GM19324 (cell line): ENCODE results near the gene RHOT2.

Experiments used
- ATAC-seq: cut with Tn5 transposase; IDR thresholded peaks from one replicate; pipeline ENCODE4 v1.9.1; 2021; ENCODE audit warnings: mild to moderate bottlenecking, moderate library complexity; ENCODE audit not compliant: unreplicated experiment, low FRiP score

Gene RHOT2

DNA sequence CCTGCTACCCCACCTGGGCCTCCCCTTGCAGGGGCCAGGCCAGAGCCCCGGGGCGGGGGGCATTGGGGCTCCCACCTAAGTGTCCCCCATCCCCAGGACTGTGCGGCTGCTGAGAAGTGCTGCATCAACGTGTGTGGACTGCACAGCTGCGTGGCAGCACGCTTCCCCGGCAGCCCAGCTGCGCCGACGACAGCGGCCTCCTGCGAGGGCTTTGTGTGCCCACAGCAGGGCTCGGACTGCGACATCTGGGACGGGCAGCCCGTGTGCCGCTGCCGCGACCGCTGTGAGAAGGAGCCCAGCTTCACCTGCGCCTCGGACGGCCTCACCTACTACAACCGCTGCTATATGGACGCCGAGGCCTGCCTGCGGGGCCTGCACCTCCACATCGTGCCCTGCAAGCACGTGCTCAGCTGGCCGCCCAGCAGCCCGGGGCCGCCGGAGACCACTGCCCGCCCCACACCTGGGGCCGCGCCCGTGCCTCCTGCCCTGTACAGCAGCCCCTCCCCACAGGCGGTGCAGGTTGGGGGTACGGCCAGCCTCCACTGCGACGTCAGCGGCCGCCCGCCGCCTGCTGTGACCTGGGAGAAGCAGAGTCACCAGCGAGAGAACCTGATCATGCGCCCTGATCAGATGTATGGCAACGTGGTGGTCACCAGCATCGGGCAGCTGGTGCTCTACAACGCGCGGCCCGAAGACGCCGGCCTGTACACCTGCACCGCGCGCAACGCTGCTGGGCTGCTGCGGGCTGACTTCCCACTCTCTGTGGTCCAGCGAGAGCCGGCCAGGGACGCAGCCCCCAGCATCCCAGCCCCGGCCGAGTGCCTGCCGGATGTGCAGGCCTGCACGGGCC lies 35.2 kb upstream of the RHOT2 start:
- no peak for ATAC-seq

DNA sequence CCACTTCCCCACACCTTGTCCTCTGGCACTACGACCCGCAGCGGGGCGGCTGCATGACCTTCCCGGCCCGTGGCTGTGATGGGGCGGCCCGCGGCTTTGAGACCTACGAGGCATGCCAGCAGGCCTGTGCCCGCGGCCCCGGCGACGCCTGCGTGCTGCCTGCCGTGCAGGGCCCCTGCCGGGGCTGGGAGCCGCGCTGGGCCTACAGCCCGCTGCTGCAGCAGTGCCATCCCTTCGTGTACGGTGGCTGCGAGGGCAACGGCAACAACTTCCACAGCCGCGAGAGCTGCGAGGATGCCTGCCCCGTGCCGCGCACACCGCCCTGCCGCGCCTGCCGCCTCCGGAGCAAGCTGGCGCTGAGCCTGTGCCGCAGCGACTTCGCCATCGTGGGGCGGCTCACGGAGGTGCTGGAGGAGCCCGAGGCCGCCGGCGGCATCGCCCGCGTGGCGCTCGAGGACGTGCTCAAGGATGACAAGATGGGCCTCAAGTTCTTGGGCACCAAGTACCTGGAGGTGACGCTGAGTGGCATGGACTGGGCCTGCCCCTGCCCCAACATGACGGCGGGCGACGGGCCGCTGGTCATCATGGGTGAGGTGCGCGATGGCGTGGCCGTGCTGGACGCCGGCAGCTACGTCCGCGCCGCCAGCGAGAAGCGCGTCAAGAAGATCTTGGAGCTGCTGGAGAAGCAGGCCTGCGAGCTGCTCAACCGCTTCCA lies 34.4 kb upstream of the RHOT2 start:
- no peak for ATAC-seq

DNA sequence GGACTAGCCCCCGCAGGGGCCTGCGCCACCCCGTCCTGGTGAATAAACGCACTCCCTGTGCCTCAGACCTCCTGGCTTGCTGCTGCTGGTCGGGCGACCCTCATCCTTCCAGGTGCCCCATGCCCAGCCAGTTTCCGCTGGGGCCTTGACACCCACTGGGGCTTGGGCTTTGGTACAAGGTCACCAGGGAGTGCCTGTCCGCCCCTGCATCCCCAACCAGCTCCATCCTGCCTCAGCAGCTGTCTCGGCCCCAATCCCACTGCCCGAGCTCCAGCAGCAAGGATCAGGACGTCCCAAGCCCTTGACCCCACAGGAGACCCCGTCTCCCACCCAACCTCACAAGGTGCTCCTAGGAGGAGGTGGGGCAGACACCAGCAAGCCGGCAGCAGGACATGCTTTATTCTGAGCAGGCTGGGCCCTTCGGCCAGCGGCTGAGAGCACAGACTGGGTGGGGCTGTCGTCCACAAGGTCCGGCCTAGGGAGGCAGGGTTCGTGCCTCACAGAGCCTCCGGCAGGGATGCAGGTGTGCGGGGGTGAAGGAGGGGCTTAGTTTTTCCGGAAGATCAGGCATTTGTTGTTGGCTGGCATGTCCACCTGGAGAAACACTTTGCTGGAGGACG lies 33.8 kb upstream of the RHOT2 start:
- ATAC-seq, result no peak

GRCh38 chr16:634996-635395 lies 32.9 kb upstream of the RHOT2 start:
- ATAC-seq, result no peak

- ATAC-seq, result no peak
Measured at GRCh38 chr16:635573-636205, 32.2 kb upstream of the RHOT2 start.

DNA sequence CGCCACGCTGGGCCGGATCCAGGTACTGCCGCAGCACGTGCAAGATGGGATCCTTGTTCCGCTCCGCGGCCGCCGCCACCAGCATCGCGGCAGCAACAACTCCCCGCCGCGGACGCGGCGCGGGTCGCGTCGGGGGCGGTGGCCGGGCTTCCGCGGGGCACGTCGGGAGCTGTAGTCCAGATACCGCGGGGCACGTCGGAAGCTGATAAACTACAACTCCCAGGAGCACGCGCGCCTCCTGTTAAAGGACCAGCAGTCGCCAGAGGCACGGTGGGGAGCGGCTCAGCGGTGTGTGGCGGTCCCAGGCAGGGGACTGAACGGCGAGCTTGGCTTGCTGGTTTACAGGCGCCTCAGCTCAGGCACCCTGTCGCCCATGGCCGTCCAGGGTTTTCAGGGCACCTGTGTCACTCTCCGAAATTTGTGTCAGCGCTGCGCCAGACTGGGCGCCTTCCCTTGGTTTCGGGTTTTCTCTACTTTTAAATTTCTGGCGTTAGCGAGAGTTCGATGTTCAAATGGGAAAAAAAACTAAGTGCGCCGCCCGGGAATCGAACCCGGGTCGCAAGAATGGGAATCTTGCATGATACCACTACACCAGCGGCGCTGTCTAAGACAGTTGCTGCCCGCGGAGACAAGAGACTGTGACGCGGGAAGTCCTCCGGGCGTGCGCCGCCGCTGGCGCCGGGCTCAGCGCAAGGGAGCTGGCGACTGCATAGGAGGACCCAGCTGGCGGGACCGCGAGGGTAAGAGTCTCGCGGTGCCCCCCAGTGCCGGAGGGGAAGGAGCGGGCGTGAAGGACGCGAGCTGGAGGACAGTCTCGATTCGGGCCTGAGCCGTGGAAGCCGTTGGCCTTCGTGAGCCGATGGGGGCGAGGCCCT lies 31.5 kb upstream of the RHOT2 start, which contains the start of gene METTL26:
METTL26 (minus strand) TSS at position 100 of the 875 bp plus-strand sequence; CDS start at position 85, 15 bp downstream.
- peak; percentile 70 for ATAC-seq

DNA sequence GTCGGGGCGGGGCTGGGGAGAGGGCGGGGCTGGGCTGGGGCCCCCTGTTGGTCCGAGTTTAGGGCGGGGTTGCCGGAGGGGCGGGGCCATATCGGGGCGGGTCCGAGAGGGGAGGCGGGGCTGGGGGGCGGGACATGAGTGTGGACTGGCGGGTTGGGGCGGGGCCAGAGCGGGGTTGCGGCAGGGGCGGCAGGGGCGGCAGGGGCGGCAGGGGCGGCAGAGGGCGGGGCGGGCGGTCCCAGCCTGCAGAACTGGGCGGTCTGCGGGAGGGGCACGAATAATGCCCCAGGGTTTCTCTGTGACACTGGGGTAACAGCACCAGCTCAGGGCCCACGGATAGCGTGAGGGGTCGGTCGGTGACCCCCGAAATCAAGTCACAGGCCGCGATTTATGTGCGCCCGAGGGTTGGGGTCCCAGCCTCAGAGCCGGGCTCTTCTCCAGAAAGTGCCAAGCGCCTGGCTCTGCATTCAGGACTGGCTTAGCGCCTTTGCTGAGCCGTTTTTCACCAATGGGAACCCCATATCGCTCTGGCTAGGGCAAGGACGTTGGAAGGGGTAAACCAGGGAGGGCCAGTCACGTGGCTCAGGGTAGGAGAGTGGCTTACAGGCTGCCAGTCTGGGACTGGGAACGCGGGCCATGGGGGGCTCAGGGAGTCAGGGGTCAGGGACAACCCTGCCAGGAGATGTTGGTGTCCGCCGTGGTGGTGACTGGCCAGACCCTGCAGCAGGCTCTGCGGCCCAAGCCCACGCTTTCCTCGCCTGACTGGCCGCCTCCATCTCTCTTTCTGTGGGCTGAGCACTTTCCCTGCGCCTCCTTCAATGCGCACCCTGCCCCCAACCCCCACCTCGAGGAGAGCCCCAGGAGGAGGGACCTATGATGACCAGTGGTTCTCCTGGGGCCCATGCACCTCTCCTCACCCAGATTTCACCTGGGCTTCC lies 30.6 kb upstream of the RHOT2 start:
- ATAC-seq, result no peak

DNA sequence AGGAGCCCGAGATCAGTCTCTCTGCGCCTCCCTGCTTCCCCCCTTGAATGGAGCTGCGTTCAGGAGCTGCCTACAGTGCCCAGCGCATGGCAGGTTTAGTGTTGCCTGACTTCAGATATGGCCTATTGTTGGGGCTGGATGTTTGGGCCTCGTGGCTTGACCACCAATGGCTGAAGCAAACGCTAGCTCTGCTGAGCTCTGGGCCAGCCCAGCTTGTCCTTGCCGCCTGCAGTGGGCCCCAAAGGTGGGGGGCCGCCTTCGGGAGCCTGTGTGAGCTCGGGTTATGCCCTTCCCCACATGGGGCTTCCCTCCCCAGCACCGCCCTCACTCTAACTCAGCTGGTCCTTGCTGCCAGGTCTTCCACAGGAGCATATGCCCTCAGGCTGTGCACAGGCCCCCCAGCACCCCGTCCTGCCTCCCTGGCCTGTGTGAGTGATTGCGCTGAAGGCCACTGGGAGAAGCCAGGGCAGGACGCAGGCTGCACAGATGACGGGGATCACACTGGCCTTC lies 29.8 kb upstream of the RHOT2 start:
- ATAC-seq, result no peak

GRCh38 chr16:638836-639235 lies 29.1 kb upstream of the RHOT2 start:
- no peak for ATAC-seq

GRCh38 chr16:640614-641013 lies 27.3 kb upstream of the RHOT2 start:
- ATAC-seq, result no peak

DNA sequence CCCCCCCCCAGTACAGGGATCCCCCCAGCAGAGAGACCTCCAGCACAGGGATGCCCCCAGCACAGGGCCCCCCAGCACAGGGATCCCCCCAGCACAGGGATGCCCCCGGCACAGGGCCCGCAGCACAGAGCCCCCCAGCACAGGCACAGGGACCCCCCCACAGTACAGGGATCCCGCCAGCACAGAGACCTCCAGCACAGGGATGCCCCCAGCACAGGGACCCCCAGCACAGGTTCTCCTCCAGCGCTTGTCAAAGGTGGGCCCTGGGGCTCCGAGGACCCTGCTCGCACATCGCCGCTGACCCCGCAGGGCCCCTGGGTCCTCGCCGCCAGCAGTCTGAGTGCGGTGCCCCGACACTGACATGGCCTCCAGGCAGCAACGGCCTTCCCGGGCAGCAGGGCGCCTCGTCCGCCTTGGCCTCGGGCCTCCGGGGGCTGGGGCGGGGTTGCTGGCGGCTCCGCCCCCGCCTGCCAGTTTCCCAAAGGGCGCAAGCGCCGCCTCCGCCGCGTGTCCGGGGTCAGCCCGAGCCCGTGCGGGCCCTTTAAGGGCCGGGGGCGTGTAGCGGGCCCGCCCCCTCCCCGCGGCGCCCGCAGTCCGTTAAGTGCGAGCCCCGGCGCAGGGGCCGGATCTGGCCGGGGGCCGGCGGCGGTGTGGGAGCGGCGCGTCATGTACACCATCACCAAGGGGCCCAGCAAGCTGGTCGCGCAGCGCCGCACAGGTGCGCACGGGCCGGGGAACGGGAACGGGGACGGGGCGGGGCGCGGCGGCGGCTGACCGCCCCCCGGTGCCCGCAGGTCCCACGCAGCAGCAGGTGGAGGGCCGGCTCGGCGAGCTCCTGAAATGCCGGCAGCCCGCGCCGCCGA lies 26.4 kb upstream of the RHOT2 start, which contains the start of gene MCRIP2:
MCRIP2 (plus strand) TSS at position 503 of the 863 bp plus-strand sequence; CDS start at position 667, 164 bp downstream.
- peak; percentile 57 for ATAC-seq

- ATAC-seq, result peak; percentile 47
Measured at GRCh38 chr16:642189-643049, 25.5 kb upstream of the RHOT2 start.

GRCh38 chr16:643050-643368 lies 24.9 kb upstream of the RHOT2 start:
- no peak for ATAC-seq

DNA sequence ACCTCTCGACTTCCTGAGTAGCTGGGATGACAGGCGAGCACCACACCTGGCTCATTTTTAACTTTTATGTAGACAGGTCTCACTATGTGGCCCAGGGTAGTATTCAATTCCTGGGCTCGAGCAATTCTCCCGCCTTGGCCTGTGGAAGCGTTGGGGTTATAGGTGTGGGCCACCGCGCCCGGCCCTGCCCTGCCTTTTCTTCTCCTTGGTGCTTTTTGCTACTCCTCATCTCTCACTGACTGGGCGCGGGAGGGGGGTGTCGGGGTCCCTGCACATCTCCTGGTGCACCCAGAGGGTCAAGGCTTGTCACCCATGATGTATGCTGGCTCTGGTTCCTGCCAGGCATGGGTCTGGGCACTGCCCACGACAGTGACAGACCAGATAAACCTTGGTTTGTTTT lies 23.4 kb upstream of the RHOT2 start:
- no peak for ATAC-seq

DNA sequence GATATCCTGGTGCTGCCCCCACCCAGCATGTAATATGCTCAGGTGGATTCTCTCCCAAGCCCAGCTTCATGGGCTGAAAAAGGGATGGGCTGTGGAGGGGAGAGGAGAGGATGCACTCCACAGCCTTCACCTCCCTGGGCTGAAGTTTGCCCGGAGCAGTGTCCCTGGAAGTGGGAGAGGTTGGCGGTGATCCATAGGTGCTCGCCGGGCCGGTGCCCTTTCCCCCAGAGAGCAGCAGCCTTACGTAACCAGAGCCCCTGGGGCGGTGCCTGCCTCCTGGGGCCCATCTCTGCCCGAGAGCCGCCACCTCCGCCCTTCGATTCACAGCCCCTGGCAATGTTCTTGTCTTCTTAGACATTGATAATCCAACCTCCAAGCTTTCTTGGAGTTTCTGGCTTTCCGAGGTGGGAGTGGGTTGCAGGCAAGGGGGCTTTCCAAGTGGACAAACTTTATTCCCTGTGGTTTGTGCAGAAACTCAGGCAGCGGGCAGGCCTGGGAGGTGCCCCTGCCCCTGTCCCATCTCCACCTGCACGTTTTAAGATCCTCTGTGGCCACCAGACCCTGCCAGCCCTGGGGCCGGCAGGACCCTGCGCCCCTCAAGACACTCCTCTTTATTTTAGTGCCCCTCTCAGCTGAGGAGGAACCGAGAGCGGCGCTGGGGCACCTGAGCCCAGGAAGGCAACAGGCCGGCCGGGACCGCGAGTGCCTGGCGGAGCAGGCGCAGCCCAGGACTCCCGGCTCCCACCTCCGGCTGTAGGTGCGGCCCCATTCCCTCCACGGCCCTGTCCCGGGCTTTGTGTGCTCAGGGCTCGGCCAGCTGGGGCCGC lies 21.9 kb upstream of the RHOT2 start:
- no peak for ATAC-seq

DNA sequence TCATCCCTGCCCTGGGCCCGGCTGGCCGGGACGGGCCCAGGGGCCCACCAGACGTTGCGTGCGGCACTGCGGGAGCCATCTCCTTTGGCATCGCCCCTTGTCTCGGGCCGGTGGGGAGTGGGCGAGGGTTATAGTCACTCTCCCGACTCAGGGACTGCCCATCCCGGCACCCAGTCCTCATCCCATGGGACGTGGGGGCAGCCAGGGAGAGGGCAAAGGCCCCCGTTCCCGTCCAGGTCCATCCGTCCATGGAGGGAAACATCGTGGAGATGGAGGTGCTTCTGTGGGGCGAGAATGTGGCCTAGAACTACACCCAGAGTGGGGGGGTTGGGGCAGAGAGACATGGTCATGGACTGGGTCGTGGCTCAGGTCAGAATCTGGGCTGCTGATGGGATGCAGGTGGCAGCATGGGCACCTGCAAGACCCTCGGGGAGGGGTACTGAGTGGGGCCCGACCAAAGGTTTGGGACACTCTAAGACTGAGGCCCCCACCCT lies 21.2 kb upstream of the RHOT2 start:
- no peak for ATAC-seq
